HepG2 (cell line): ENCODE measurements around the gene SDK2. TPM values are rescaled to one million over a fixed set of nuclear protein-coding genes. Genes with fewer than 3 reads are reported as not detected.

Experiments
- ATAC-seq: fragments of 200-7000 bp; cut with Tn5 transposase; 3 replicates; pipeline ENCODE4 v1.9.1; 2020; ENCODE audit warnings: mild to moderate bottlenecking, moderate library complexity
- BruUV-seq: library from RNA; stranded (reverse); fragments of 400-500 nt; replicated peaks from 2 replicates; lab custom pipeline; 2021; lab: Mats Ljungman, UMichigan
- CTCF ChIA-PET: fragments of 300-600 bp; formaldehyde crosslinking; extraction: SDS; loops from one replicate; lab custom pipeline; 2021; ENCODE audit warnings: low total read pairs, inconsistent platforms, low intra/inter-chr PET ratio; lab: Yijun Ruan, JAX
- POLR2A ChIA-PET: fragments of 350-600 bp; sonication (Branson Sonifier 250); formaldehyde crosslinking; loops from one replicate; lab custom pipeline; 2020; ENCODE audit warnings: antibody characterized with exemption, inconsistent platforms; lab: Yijun Ruan, JAX
- DNase-seq: peaks from one replicate; pipeline ENCODE4 v3.0.0-alpha.2; 2015; ENCODE audit warnings: low spot score
- FAIRE-seq: peaks from 3 replicates; lab custom pipeline; 2011; peaks lifted over from hg19 to GRCh38; lab: Jason Lieb, UNC
- H2AFZ ChIP-seq: one replicate; pipeline ENCODE4 v1.6.1; 2011; ENCODE audit warnings: low read length, inconsistent platforms
- H3K27ac ChIP-seq: fragments of 300-600 bp; 3 replicates; pipeline ENCODE4 v1.8.0; 2011; ENCODE audit warnings: mixed run types, mild to moderate bottlenecking, mixed read lengths, low read length, inconsistent platforms; ENCODE audit not compliant: insufficient read depth; ENCODE audit errors: extremely low read length
- H3K27me3 ChIP-seq, 2 experiments: fragments of 200-600 bp in 1 of 2; 2 replicates in 1 of 2; 3 replicates in 1 of 2; pipeline versions ENCODE4 v1.6.0 to v1.8.0; 2011; ENCODE audit warnings: low read length in 2 of 2, mild to moderate bottlenecking in 2 of 2, moderate library complexity in 2 of 2, inconsistent platforms in 1 of 2; ENCODE audit not compliant: insufficient read depth in 2 of 2, control insufficient read depth in 1 of 2
- H3K36me3 ChIP-seq, 2 experiments: fragments of 200-600 bp in 1 of 2; replicated peaks in 1 of 2; 2 replicates in 1 of 2; 3 replicates in 1 of 2; pipeline versions ENCODE4 v1.5.1 to v1.8.0; 2011; ENCODE audit warnings: low read length in 2 of 2, inconsistent platforms in 1 of 2; ENCODE audit not compliant: insufficient read depth in 2 of 2, control insufficient read depth in 1 of 2
- H3K4me1 ChIP-seq: 2 replicates; pipeline ENCODE4 v1.5.1; 2012; ENCODE audit warnings: low read length, inconsistent platforms; ENCODE audit not compliant: insufficient read depth
- H3K4me2 ChIP-seq: 2 replicates; pipeline ENCODE4 v1.6.0; 2011; ENCODE audit warnings: low read depth, low read length, inconsistent platforms
- H3K4me3 ChIP-seq, 3 experiments: fragments of 200-600 bp in 1 of 3; sonication (generic), shearing (Covaris generic) in 1 of 3; replicated peaks in 1 of 3; 2 replicates each; pipeline ENCODE4 v1.5.1; 2011 to 2016; ENCODE audit warnings: low read length in 3 of 3, inconsistent platforms in 2 of 3, low read depth in 2 of 3, mild to moderate bottlenecking in 2 of 3, control low read depth in 1 of 3, mixed read lengths in 1 of 3; ENCODE audit not compliant: insufficient read depth in 1 of 3
- H3K79me2 ChIP-seq: one replicate; pipeline ENCODE4 v1.6.1; 2011; ENCODE audit warnings: low read length, inconsistent platforms; ENCODE audit not compliant: insufficient read depth
- H3K9ac ChIP-seq: 2 replicates; pipeline ENCODE4 v1.6.0; 2011; ENCODE audit warnings: mild to moderate bottlenecking, low read depth, low read length, inconsistent platforms; ENCODE audit not compliant: insufficient read depth
- H3K9me3 ChIP-seq: 2 replicates; pipeline ENCODE4 v1.5.1; 2012; ENCODE audit warnings: mild to moderate bottlenecking, low read length
- H4K20me1 ChIP-seq: 2 replicates; pipeline ENCODE4 v1.6.0; 2011; ENCODE audit warnings: inconsistent platforms, mild to moderate bottlenecking, low read length, moderate library complexity; ENCODE audit not compliant: insufficient read depth
- AHR ChIP-seq: IDR thresholded peaks from 2 replicates; pipeline ENCODE4 v1.6.1; 2018; ENCODE audit warnings: missing genetic modification reagents, missing compliant biosample characterization
- BRCA1 ChIP-seq: sonication (generic); formaldehyde crosslinking; IDR thresholded peaks from 2 replicates; pipeline ENCODE4 v1.4.0; 2020; ENCODE audit warnings: missing genetic modification reagents
- DNMT1 ChIP-seq: sonication (generic); formaldehyde crosslinking; IDR thresholded peaks from 2 replicates; pipeline ENCODE4 v1.5.1; 2020; ENCODE audit warnings: mild to moderate bottlenecking, missing genetic modification reagents
- DNMT3B ChIP-seq: conservative IDR thresholded peaks from 2 replicates; pipeline ENCODE4 v1.6.1; 2016; ENCODE audit warnings: missing biosample characterization, control low read depth
- FOSL2 ChIP-seq: sonication (generic); formaldehyde crosslinking; IDR thresholded peaks from 2 replicates; pipeline ENCODE4 v1.4.0; 2020; ENCODE audit warnings: missing genetic modification reagents
- HNRNPL ChIP-seq: fragments of 200-400 bp; formaldehyde crosslinking; IDR thresholded peaks from 2 replicates; pipeline ENCODE4 v1.6.1; 2017; ENCODE audit warnings: mild to moderate bottlenecking, low read depth, low read length
- HOXA7 ChIP-seq: sonication (generic); formaldehyde crosslinking; IDR thresholded peaks from 2 replicates; pipeline ENCODE4 v1.8.1; 2022; ENCODE audit warnings: mild to moderate bottlenecking, missing genetic modification reagents, moderate library complexity
- KLF13 ChIP-seq: sonication (generic); formaldehyde crosslinking; IDR thresholded peaks from 2 replicates; pipeline ENCODE4 v1.4.0; 2020; ENCODE audit warnings: mild to moderate bottlenecking, missing genetic modification reagents
- MAF1 ChIP-seq: sonication (generic); formaldehyde crosslinking; IDR thresholded peaks from 2 replicates; pipeline ENCODE4 v1.5.0; 2020; ENCODE audit warnings: missing genetic modification reagents, borderline replicate concordance
- NFKB2 ChIP-seq: sonication (generic); formaldehyde crosslinking; IDR thresholded peaks from 2 replicates; pipeline ENCODE4 v1.4.0; 2020; ENCODE audit warnings: missing genetic modification reagents, borderline replicate concordance
- NR3C1 ChIP-seq: sonication (generic); formaldehyde crosslinking; IDR thresholded peaks from 2 replicates; pipeline ENCODE4 v1.4.0; 2020; ENCODE audit warnings: missing genetic modification reagents
- ONECUT2 ChIP-seq: sonication (generic); formaldehyde crosslinking; IDR thresholded peaks from 2 replicates; pipeline ENCODE4 v1.4.0; 2020; ENCODE audit warnings: missing genetic modification reagents
- TGIF2 ChIP-seq: IDR thresholded peaks from 2 replicates; pipeline ENCODE4 v1.6.1; 2016; ENCODE audit warnings: control low read depth, missing compliant biosample characterization
- ZBED4 ChIP-seq: sonication (generic); formaldehyde crosslinking; IDR thresholded peaks from 2 replicates; pipeline ENCODE4 v1.4.0; 2020; ENCODE audit warnings: missing genetic modification reagents, borderline replicate concordance
- ZNF674 ChIP-seq: sonication (generic); formaldehyde crosslinking; IDR thresholded peaks from 2 replicates; pipeline ENCODE4 v1.5.0; 2020; ENCODE audit warnings: low read depth, mild to moderate bottlenecking, missing genetic modification reagents
- WGBS: methylation state at CpG from one replicate; pipeline ENCODE4 v1.1.6; 2017; ENCODE audit warnings: low lambda C conversion rate; 5-methylcytosine and 5-hydroxymethylcytosine counted together
- in situ Hi-C: cut with HindIII; loops from 2 replicates; pipeline ENCODE4 v1.10.0; 2017; ENCODE audit warnings: low pct_unique_long_range_greater_than_20kb; ENCODE audit not compliant: extremely low pct_ligation_motif_present
- intact Hi-C: fragments of 100-400 bp; cut with micrococcal nuclease; formaldehyde crosslinking; loops from one replicate; pipeline ENCODE4 v1.10.0; 2022; ENCODE audit not compliant: unreplicated experiment
- polyA plus RNA-seq, 8 experiments: library from polyadenylated mRNA; depleted of rRNA in 3 of 8; stranded (reverse) in 7 of 8; unstranded in 1 of 8; fragments of >200 nt; fragmentation: Illumina TruSeq in 4 of 8; extraction: Trizol in 4 of 8; gene quantifications; 2 replicates each; pipeline versions ENCODE4 v1.2.1 to v1.2.3, GENCODE V29; 2011 to 2016; ENCODE audit warnings: low read depth in 4 of 8, missing spikeins in 1 of 8, mixed read lengths in 1 of 8; ENCODE audit not compliant: insufficient read depth in 1 of 8
- total RNA-seq, 5 experiments: library from RNA; depleted of rRNA; stranded (reverse); fragments of >200 nt; fragmentation: Illumina TruSeq; extraction: Trizol; gene quantifications; 2 replicates each; pipeline ENCODE4 v1.2.3, GENCODE V29; 2016; ENCODE audit warnings: low read depth in 1 of 5
- TF ChIP-seq, protein P1 (sequence below): sonication (generic); formaldehyde crosslinking; IDR thresholded peaks from 2 replicates; pipeline ENCODE4 v1.4.0; 2020; ENCODE audit warnings: missing genetic modification reagents, borderline replicate concordance

SDK2 gene
- total and polyA plus RNA-seq, 2 of the 13 experiments (the other 11 are each of a cell fraction or from before 2014, with no cell fraction given): not detected

DNA sequence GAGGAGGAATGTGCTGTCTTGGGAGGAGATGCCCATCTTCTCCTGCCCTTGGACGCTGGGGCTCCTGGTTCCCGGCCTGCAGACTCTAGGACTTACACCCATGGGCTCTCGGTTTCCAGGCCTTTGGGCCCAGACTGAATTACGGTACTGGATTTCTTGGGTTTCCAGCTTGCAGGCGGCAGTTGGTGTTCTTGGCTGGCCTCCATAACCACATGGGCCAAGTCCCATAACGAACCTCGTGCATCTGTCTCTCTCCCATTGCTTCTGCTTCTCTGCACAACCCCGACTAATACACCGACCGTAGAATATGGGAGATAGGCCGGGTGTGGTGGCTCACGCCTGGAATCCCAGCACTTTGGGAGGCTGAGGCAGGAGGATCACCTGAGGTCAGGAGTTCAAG lies 162.6 kb downstream of the SDK2 start:
- Histone ChIP-seq H3K27ac (no peak overlapping the region), H3K36me3 (no peaks in the 10 kb centered on the region), H3K9me3 (peaks cover 13% of the 10 kb centered on the region), H4K20me1 (no peaks in the 10 kb centered on the region), H3K9ac (no peak overlapping the region), H3K4me3 (no peak overlapping the region), H3K79me2 (no peaks in the 10 kb centered on the region), H3K4me1 (no peaks in the 10 kb centered on the region), H3K4me2 (no peak overlapping the region), H2AFZ (no peak overlapping the region), H3K27me3 (peaks cover 11 to 64% of the 10 kb centered on the region in 2 experiments; a peak in 4 of 5 replicates)
- no peak for TF ChIP-seq ONECUT2 (CRISPR knock-in tag)
- no peak for TF ChIP-seq HNRNPL
- TF ChIP-seq BRCA1 (CRISPR knock-in tag): no peak
- no peak for TF ChIP-seq FOSL2 (CRISPR knock-in tag)
- TF ChIP-seq MAF1: no peak
- no peak for TF ChIP-seq KLF13
- TF ChIP-seq ZNF674 (CRISPR knock-in tag): no peak
- intact Hi-C loops: no loop called here
- WGBS: 32% methylated on average over 9 of the region's 12 CpGs
- no TSS peak for BruUV-seq
- DNase-seq (no peak), FAIRE-seq (no peak), ATAC-seq (no peak)
- in situ Hi-C loops: no loop called here
- CTCF ChIA-PET: no interaction called here
- POLR2A ChIA-PET: no interaction called here

DNA sequence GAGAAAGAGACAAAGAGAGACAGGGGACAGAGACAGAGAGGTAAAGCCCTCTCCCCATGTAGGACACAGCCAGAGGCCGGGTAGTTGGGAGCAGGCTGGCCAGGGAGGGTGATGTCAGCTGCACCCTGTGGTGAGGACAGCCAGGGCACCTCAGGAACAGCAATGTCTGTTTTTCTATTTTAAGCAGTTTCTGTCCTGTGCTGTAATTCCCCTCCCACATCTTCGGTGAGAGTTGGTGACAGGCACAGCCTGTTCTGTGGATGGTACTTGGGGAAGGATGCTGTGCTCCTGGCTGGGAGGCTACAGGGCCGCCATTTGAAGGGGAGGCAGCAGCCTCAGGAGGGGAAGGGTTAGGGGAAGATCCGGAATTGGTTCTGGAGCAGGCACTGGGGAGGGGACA lies 163.5 kb downstream of the SDK2 start:
- FAIRE-seq: no peak
- H4K20me1 ChIP-seq: no peaks in the 10 kb centered on the region
- peaks cover 13% of the 10 kb centered on the region for H3K9me3 ChIP-seq
- intact Hi-C loops (no loop called here), in situ Hi-C loops (no loop called here)
- H2AFZ ChIP-seq: no peak overlapping the region
- ChIA-PET POLR2A (no interaction called here), CTCF (no interaction called here)
- no peaks in the 10 kb centered on the region for H3K4me1 ChIP-seq
- ATAC-seq: no peak
- no peak overlapping the region for H3K4me3 ChIP-seq
- H3K79me2 ChIP-seq: no peaks in the 10 kb centered on the region
- no peak overlapping the region for H3K27ac ChIP-seq
- WGBS: 4% methylated on average over 4 of the region's 4 CpGs
- H3K9ac ChIP-seq: no peak overlapping the region
- BruUV-seq: no TSS peak
- no peak overlapping the region for H3K4me2 ChIP-seq
- DNase-seq: no peak
- no peaks in the 10 kb centered on the region for H3K36me3 ChIP-seq
- peaks cover 10 to 66% of the 10 kb centered on the region in 2 experiments; a peak in 4 of 5 replicates for H3K27me3 ChIP-seq
- TF ChIP-seq HOXA7: no peak
- TF ChIP-seq TGIF2 (CRISPR knock-in tag): no peak
- TF ChIP-seq NFKB2 (CRISPR knock-in tag): no peak
- TF ChIP-seq, protein P1, sequence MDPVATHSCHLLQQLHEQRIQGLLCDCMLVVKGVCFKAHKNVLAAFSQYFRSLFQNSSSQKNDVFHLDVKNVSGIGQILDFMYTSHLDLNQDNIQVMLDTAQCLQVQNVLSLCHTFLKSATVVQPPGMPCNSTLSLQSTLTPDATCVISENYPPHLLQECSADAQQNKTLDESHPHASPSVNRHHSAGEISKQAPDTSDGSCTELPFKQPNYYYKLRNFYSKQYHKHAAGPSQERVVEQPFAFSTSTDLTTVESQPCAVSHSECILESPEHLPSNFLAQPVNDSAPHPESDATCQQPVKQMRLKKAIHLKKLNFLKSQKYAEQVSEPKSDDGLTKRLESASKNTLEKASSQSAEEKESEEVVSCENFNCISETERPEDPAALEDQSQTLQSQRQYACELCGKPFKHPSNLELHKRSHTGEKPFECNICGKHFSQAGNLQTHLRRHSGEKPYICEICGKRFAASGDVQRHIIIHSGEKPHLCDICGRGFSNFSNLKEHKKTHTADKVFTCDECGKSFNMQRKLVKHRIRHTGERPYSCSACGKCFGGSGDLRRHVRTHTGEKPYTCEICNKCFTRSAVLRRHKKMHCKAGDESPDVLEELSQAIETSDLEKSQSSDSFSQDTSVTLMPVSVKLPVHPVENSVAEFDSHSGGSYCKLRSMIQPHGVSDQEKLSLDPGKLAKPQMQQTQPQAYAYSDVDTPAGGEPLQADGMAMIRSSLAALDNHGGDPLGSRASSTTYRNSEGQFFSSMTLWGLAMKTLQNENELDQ: no peak
- TF ChIP-seq AHR (CRISPR knock-in tag): no peak
- no peak for TF ChIP-seq DNMT3B (CRISPR knock-in tag)
- no peak for TF ChIP-seq ZBED4
- no peak for TF ChIP-seq NR3C1 (CRISPR knock-in tag)
- no peak for TF ChIP-seq DNMT1 (CRISPR knock-in tag)
